ENCODE results near the gene CENPS. TPM values are rescaled to one million over a fixed set of nuclear protein-coding genes. Genes with fewer than 3 reads are reported as not detected.
A peak's percentile ranks its signal among the peaks of the same experiment; 100 is the strongest.

The CENPS gene
- total RNA-seq, 2 donors from 2014 or later: 13.2 to 26.6 TPM

DNA sequence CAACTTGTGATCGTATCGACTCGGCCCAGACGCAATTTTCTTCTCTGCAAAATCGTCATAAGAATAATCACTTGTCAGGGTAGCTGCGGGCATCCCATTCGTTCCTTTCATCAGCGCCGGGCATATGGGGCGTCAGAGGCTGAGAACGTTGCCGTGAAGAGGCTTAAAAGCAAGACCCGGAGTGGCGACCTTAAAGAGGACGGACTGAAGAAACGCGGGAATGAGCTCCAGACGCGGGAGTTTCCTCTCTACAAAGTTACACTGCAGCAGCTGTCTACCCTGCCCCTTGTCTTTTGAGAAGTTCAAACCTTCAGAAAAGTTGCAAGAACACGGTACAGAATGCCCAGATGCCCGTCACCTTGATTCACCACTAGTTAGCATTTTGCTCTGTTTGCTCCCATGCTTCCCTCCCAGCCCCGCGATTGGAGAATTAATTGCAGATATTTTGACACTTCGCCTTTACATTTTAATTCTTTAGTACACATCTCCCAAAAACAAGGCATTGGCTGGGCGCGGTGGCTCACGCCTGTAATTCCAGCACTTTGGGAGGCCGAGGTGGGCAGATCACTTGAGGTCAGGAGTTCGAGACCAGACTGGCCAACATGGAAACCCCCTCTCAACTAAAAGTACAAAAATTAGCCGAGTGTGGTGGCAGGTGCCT lies 967 bp downstream of the CENPS start:
- intact Hi-C loops (cut with DNase I): loop anchor here (2.0 to 5.0 kb wide), 2 partner anchors 46 to 64 kb away; no protein-coding TSS in a partner anchor
- no peaks in the 10 kb centered on the region for H3K27me3 ChIP-seq
- peak overlapping the region; percentile 72 for H3K4me3 ChIP-seq
- no peaks in the 10 kb centered on the region for H3K36me3 ChIP-seq
- peak overlapping the region; percentile 21 for H3K27ac ChIP-seq
- peaks cover 4% of the 10 kb centered on the region for H3K4me1 ChIP-seq
- TF ChIP-seq, protein P1, sequence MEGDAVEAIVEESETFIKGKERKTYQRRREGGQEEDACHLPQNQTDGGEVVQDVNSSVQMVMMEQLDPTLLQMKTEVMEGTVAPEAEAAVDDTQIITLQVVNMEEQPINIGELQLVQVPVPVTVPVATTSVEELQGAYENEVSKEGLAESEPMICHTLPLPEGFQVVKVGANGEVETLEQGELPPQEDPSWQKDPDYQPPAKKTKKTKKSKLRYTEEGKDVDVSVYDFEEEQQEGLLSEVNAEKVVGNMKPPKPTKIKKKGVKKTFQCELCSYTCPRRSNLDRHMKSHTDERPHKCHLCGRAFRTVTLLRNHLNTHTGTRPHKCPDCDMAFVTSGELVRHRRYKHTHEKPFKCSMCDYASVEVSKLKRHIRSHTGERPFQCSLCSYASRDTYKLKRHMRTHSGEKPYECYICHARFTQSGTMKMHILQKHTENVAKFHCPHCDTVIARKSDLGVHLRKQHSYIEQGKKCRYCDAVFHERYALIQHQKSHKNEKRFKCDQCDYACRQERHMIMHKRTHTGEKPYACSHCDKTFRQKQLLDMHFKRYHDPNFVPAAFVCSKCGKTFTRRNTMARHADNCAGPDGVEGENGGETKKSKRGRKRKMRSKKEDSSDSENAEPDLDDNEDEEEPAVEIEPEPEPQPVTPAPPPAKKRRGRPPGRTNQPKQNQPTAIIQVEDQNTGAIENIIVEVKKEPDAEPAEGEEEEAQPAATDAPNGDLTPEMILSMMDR (IDR thresholded peaks at IDR 0.05): no peak
- H3K9me3 ChIP-seq: no peaks in the 10 kb centered on the region
- peak; percentile 37 for DNase-seq
- peak overlapping the region; percentile 85 for H3K9ac ChIP-seq (ENCODE audit: low read depth in 2 of 2, low read length in 2 of 2)

DNA sequence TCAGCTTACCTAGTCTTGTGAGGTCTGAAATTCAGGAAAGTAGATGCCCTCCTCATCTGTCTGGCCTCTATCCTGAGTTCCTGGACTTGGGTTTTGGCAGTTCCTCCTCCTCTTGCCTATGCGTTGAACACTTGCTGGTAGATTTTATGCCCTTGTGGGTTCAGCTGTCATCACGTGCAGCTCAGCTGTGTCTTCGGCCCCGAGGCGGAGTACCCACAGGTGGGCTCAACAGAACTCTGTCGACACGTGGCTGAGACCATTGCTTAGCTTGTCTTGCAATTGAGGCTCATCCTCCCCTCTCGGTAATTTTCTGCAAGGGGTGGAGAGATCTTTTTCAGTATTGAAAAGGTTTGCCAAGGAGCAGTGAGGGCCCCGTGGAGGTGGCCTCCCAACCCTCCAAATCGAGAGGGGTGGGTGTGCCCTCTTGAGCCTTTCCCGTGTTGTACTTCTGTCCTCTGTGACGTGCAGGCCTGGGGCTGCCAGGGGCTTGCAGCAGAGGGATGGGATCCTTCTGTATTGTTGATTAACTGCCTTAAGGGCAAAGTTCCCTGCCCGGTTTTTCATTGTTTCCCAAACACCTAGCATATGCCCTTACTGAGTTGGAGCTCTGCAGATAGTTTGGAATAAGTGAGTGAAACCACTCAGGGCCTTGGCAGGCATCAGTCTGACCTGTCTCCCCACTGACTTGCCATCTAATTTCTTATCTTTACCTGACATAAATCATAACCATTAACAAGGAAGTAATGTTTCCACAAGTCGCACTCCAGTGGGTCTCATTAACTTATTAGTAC lies 2.9 kb downstream of the CENPS start:
- Histone ChIP-seq H3K36me3 (no peaks in the 10 kb centered on the region), H3K4me1 (peaks cover 4% of the 10 kb centered on the region), H3K9me3 (no peaks in the 10 kb centered on the region), H3K27ac (no peak overlapping the region), H3K4me3 (no peak overlapping the region), H3K9ac (ENCODE audit: low read depth in 2 of 2, low read length in 2 of 2) (no peak overlapping the region), H3K27me3 (no peaks in the 10 kb centered on the region)
- no peak for DNase-seq
- TF ChIP-seq, protein P1 (IDR thresholded peaks at IDR 0.05): no peak
- intact Hi-C loops (cut with DNase I): loop anchor here (5.0 kb wide), 1 partner anchor 44 kb away; no protein-coding TSS in a partner anchor

DNA sequence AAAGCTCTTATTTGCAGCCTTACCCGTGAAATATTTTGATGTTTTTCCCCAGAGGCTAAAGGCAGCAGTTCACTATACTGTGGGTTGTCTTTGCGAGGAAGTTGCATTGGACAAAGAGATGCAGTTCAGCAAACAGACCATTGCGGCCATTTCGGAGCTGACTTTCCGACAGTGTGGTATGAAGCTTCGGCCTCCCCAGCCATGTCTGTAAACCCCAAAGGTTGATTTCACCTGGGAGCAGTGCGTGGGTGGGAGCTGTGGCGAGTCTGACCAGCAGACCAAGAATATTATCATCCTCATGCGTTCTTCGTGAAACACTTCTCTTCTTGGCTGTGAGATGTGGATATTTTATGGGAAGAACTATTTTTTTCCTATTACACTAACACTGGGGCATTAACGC lies 3.6 kb downstream of the CENPS start:
- DNase-seq: no peak
- no peaks in the 10 kb centered on the region for H3K36me3 ChIP-seq
- no peak overlapping the region for H3K9ac ChIP-seq (ENCODE audit: low read depth in 2 of 2, low read length in 2 of 2)
- H3K4me1 ChIP-seq: peaks cover 4% of the 10 kb centered on the region
- H3K27ac ChIP-seq: no peak overlapping the region
- no peaks in the 10 kb centered on the region for H3K9me3 ChIP-seq
- H3K4me3 ChIP-seq: no peak overlapping the region
- TF ChIP-seq, protein P1 (IDR thresholded peaks at IDR 0.05): no peak
- no peaks in the 10 kb centered on the region for H3K27me3 ChIP-seq
- intact Hi-C loops (cut with DNase I): loop anchor here (5.0 kb wide), 1 partner anchor 44 kb away; no protein-coding TSS in a partner anchor

DNA sequence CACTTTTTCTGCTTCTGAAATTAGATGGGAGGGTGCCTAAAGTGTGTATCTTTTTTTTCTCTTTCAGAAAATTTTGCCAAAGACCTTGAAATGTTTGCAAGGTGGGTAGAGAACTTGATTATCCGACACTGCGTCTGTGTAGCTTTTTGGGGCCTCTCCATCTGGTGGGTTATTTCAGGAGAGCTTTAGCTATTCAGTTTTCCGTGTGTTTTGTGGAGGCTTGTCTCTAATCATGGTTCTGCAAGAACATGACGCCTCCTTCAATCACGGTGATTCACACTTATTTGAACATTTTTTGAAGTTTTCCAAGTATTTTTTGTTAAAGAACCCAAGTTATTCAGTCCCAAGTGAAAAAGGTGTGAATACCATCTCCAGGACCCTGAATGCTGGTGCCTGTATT lies 4.4 kb downstream of the CENPS start:
- Histone ChIP-seq H3K36me3 (no peaks in the 10 kb centered on the region), H3K27me3 (no peaks in the 10 kb centered on the region), H3K9me3 (no peaks in the 10 kb centered on the region), H3K9ac (ENCODE audit: low read depth in 2 of 2, low read length in 2 of 2) (no peak overlapping the region), H3K4me1 (peaks cover 4% of the 10 kb centered on the region), H3K4me3 (no peak overlapping the region), H3K27ac (no peak overlapping the region)
- intact Hi-C loops (cut with DNase I): loop anchor here (5.0 kb wide), 1 partner anchor 43 kb away; no protein-coding TSS in a partner anchor
- no peak for DNase-seq
- TF ChIP-seq, protein P1 (IDR thresholded peaks at IDR 0.05): no peak

DNA sequence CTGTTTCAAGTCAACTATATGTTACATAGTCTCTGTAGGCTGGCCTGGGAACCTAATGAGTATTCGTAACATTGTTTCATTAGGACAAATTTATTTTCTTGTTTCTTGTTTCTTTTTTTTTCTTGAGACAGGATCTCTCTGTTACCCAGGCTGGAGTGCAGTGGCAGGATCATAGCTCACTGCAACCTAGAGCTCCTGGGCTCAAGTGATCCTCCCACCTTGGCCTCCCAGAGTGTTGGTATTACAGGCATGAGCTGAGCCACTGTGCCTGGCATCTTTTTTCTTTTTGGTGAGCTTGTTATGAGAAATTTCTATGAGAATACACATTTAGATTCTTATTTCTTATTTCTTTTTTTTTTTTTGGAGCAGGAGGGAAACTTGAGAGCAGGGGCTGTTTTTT lies 6.8 kb downstream of the CENPS start:
- no peak for DNase-seq
- intact Hi-C loops (cut with DNase I): no loop called here
- Histone ChIP-seq H3K4me3 (no peak overlapping the region), H3K27ac (no peak overlapping the region), H3K4me1 (no peaks in the 10 kb centered on the region), H3K27me3 (no peaks in the 10 kb centered on the region), H3K9me3 (no peaks in the 10 kb centered on the region), H3K9ac (ENCODE audit: low read depth in 2 of 2, low read length in 2 of 2) (no peak overlapping the region), H3K36me3 (no peaks in the 10 kb centered on the region)
- TF ChIP-seq, protein P1 (IDR thresholded peaks at IDR 0.05): no peak
